ENCODE measurements around the gene LRRTM4. TPM values are rescaled to one million over a fixed set of nuclear protein-coding genes. Genes with fewer than 3 reads are reported as not detected.

The LRRTM4 gene
- total and polyA plus RNA-seq, 10 of the 15 experiments (the other 5 are each of a cell fraction or from before 2014, with no cell fraction given), result 0.01 to 1.0 TPM; not detected in 8

DNA sequence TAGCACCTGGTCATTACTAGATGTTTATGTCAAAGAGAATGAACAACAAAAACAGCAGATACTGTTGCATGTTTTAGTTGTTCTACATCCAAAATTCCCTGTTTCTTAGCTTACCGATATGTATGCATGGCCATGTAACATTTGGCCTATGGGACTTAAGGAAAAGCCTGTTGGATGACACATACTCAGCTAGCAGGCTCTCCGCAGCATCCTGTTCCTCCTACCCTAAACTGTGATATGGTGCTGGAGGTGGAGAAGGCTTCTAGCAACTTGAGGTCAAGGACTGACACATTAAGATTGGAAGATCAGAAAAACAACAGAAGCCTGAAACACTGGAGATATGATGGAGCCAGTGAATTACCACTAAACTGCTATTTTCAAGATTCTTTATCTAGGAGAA lies 537.8 kb downstream of the LRRTM4 start (continued):
- no peak for TF ChIP-seq SREBF2 (IDR thresholded peaks at IDR 0.05; ENCODE audit: low read length)
- TF ChIP-seq, protein P1, sequence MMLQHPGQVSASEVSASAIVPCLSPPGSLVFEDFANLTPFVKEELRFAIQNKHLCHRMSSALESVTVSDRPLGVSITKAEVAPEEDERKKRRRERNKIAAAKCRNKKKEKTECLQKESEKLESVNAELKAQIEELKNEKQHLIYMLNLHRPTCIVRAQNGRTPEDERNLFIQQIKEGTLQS (IDR thresholded peaks at IDR 0.05; ENCODE audit: borderline replicate concordance, extremely low read depth, low read depth, low read length), result no peak
- TF ChIP-seq, protein P2, sequence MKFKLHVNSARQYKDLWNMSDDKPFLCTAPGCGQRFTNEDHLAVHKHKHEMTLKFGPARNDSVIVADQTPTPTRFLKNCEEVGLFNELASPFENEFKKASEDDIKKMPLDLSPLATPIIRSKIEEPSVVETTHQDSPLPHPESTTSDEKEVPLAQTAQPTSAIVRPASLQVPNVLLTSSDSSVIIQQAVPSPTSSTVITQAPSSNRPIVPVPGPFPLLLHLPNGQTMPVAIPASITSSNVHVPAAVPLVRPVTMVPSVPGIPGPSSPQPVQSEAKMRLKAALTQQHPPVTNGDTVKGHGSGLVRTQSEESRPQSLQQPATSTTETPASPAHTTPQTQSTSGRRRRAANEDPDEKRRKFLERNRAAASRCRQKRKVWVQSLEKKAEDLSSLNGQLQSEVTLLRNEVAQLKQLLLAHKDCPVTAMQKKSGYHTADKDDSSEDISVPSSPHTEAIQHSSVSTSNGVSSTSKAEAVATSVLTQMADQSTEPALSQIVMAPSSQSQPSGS (IDR thresholded peaks at IDR 0.05; ENCODE audit: low read length), result no peak

DNA sequence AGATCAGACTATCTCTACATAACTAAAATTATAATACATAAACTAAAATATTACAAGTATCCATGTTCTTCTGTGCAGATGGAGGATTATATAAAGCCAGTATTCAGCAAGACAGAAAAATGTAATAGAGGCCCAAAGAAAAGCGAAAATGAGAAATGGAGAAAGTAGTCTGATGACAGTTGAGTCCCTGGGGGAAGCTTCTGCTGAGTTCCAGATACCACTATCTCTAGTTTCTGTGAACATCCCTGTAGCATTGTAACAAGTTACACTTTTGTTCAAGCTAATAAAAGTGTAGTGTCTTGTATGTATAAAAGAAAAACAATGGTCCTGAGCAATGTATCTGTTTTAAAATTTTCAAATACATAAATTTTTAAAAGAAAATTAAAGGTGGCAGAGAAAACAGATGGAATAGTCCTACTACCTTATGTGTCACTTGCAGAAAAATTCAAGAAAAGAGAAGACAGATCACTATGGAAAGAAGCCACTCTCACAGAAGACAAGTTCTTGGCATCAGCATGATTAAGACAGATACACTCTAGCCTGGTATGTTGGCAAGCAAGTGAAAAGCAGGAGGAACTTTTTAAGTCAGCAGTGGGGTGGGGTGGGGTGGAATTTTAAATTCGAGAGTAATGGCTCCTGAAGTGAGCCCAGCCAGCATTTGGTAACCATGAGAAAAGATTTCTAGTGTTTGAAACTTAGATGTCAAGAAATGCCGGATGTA lies 541.9 kb downstream of the LRRTM4 start:
- no TSS peak for BruUV-seq (replicated peaks)
- ATAC-seq (peak; percentile 64), FAIRE-seq (no peak), DNase-seq (ENCODE audit: low read depth, low spot score) (no peak)
- intact Hi-C loops (cut with micrococcal nuclease; ENCODE audit: unreplicated experiment), result no loop called here
- Histone ChIP-seq H3K27ac (ENCODE audit: control insufficient read depth, insufficient read depth) (no peak overlapping the region), H3K9ac (ENCODE audit: control insufficient read depth, insufficient read depth, low read length) (no peak overlapping the region), H3K4me1 (ENCODE audit: control insufficient read depth, insufficient read depth, low read length) (no peaks in the 10 kb centered on the region), H3K27me3 (replicated peaks in 1 of 2; ENCODE audit: control insufficient read depth in 2 of 2, insufficient read depth in 2 of 2, low read length in 1 of 2) (no peaks in the 10 kb centered on the region), H3K36me3 (ENCODE audit: control insufficient read depth in 2 of 2, insufficient read depth in 2 of 2, low read length in 1 of 2) (no peaks in the 10 kb centered on the region), H2AFZ (ENCODE audit: control insufficient read depth, low read depth, low read length) (no peak overlapping the region), H3K4me2 (ENCODE audit: control insufficient read depth, insufficient read depth) (no peak overlapping the region), H4K20me1 (ENCODE audit: control insufficient read depth, insufficient read depth) (no peaks in the 10 kb centered on the region), H3K9me3 (replicated peaks; ENCODE audit: control insufficient read depth, insufficient read depth, low read length) (no peaks in the 10 kb centered on the region), H3K79me2 (ENCODE audit: control insufficient read depth, insufficient read depth, low read length) (no peaks in the 10 kb centered on the region), H3K4me3 (no peak overlapping the region)
- ChIA-PET CTCF (no interaction called here), RAD21 (ENCODE audit: unreplicated experiment) (no interaction called here), POLR2A (no interaction called here), SMC1A (ENCODE audit: uncharacterized antibody, unreplicated experiment) (no interaction called here)
- in situ Hi-C loops (cut with MboI), result no loop called here
- TF ChIP-seq RELA (IDR thresholded peaks at IDR 0.05; ENCODE audit: borderline replicate concordance, partially characterized antibody), result no peak
- TF ChIP-seq SRF (IDR thresholded peaks at IDR 0.05; ENCODE audit: low read depth in 2 of 2, low read length in 2 of 2), result no peak
- TF ChIP-seq HDGF (IDR thresholded peaks at IDR 0.05), result no peak
- no peak for TF ChIP-seq HDAC2 (IDR thresholded peaks at IDR 0.05)
- TF ChIP-seq, protein P2 (IDR thresholded peaks at IDR 0.05; ENCODE audit: low read length), result no peak
- no peak for TF ChIP-seq TAF1 (IDR thresholded peaks at IDR 0.05; ENCODE audit: borderline replicate concordance, low read depth, low read length)
- TF ChIP-seq MXI1 (IDR thresholded peaks at IDR 0.05; ENCODE audit: low read depth, low read length), result no peak
- no peak for TF ChIP-seq SREBF2 (IDR thresholded peaks at IDR 0.05; ENCODE audit: low read length)
- TF ChIP-seq JUNB (IDR thresholded peaks at IDR 0.05), result no peak
- no peak for TF ChIP-seq SPI1 (IDR thresholded peaks at IDR 0.05; ENCODE audit: borderline replicate concordance, insufficient read depth, low read depth, low read length)
- TF ChIP-seq NBN (IDR thresholded peaks at IDR 0.05), result no peak
- TF ChIP-seq HCFC1 (IDR thresholded peaks at IDR 0.05; ENCODE audit: low read length), result no peak
- no peak for TF ChIP-seq IKZF1 (conservative IDR thresholded peaks at IDR 0.05)
- TF ChIP-seq GATAD2B (conservative IDR thresholded peaks at IDR 0.05; ENCODE audit: low read depth), result no peak
- WGBS (ENCODE audit: insufficient coverage, insufficient replicate concordance, low lambda C conversion rate, missing lambda C conversion rate), result 8% methylated on average over 3 of the region's 3 CpGs

All from GM12878 (cell line).